Stimulated activated naive CD8-positive, alpha-beta T cell treated with anti-CD3 and anti-CD28 coated beads, Interleukin-15, Interleukin-2, amounts not matched to agents 100 ng/mL and 50 ng/mL, for 24 hours (primary cell): Measurements from ENCODE around the gene CDHR1.

ENCODE experiments used
- H3K27ac Mint-ChIP-seq: one replicate; pipeline ENCODE4 v1.8.0; 2021; ENCODE audit warnings: mild to moderate bottlenecking, mixed read lengths
- H3K27me3 Mint-ChIP-seq: one replicate; pipeline ENCODE4 v1.8.0; 2021; ENCODE audit warnings: mixed read lengths
- H3K36me3 Mint-ChIP-seq: one replicate; pipeline ENCODE4 v1.8.0; 2021; ENCODE audit warnings: low read depth, mixed read lengths
- H3K4me1 Mint-ChIP-seq: one replicate; pipeline ENCODE4 v1.8.0; 2021; ENCODE audit warnings: low read depth, mixed read lengths
- H3K4me3 Mint-ChIP-seq: one replicate; pipeline ENCODE4 v1.8.0; 2021; ENCODE audit warnings: mild to moderate bottlenecking, mixed read lengths
- H3K9me3 Mint-ChIP-seq: one replicate; pipeline ENCODE4 v1.8.0; 2021; ENCODE audit warnings: mixed read lengths

CDHR1 gene

DNA sequence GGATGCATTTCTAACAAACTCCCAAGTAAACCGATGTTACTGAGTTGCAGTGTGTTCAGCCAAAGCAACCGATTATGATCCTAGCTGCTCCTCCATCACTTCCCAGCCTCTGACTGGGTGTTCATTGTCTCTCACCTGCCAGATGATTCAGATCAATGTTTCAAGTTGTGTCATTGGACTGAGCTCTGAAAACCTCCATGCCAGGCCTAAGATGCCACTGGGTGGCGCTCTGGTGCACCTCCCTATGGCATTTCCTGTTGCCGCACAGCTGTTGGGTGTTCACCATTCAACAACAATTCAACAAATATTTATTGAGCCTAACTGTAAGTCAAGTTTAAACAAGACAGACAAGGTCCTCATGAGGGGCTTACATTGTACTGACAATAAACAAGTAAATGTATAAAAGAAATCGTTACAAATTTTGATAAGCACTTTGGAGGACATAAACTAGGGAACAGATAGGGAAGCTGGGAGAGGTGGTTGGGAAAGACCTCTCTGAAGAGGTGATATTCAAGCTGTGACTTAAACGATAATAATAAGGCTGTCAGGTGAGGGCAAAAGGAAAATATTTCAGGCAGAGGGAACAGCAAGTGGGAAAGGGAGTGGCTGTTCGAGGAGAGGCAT, 73.3 kb downstream of the CDHR1 start:
- Mint-ChIP-seq H3K36me3 (no peaks in the 10 kb centered on the region), H3K27me3 (peaks cover 14% of the 10 kb centered on the region), H3K27ac (no peak overlapping the region), H3K4me1 (peaks cover 19% of the 10 kb centered on the region), H3K4me3 (no peak overlapping the region), H3K9me3 (no peaks in the 10 kb centered on the region)

DNA sequence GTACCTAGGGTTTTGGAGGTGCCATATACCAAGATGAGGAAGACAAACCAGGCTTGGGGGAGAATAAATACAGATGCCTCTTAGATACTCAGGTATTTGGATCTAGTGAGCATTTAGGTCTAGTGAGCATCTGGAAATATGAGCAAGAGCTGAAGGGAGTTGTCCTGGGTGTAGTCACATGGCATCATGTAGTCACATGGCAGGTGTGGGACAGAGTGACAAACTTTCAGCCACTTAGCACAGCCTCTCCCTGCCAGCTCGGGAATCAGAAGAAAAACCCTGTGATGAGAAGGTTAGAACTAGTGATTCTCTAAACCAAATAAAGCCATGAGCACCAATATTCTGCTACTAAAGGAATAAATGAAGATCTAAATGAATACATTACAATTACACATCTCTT, 74.8 kb downstream of the CDHR1 start:
- Mint-ChIP-seq H3K27ac (no peak overlapping the region), H3K9me3 (no peaks in the 10 kb centered on the region), H3K4me1 (peaks cover 19% of the 10 kb centered on the region), H3K36me3 (no peaks in the 10 kb centered on the region), H3K4me3 (no peak overlapping the region), H3K27me3 (peaks cover 4% of the 10 kb centered on the region)
